ENCODE data around the gene CD55.

The CD55 gene

DNA sequence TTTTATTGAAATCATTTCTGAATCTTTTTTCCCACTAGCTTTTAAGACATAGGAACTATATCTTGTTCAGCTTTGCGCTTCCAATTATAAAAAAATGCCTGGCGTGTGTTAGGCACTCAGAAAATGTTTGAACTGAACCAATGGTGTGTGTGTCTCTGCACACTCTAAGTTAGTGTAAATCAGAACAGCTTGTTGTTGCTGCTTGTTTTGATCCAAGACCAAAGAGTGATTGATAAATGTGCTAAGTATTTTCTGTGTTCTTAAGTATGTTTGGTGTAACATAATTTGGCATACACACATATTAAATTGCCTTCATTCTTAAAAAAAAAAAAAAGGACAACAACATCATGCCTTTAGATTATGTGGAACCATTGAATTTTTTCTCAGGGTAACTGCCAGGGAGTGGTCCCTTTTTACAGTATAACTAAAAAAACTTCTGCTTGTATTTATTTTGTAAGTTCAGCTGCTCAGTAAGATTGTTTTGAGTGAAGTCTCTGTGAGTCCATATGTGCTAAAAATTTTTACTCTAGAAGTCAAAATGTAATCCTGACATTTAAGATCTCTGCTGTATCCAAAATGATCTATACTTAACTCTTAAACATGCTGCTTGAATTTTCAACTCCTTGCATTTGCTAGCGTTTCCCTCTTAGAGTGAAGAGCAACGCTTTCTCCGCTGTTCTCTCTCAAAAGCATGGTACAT is 8.7 kb downstream of the CD55 start:
- Histone ChIP-seq H3K27ac (ENCODE audit: low read depth, low read length) (no peak overlapping the region), H3K79me2 (ENCODE audit: control insufficient read depth, insufficient read depth, low read length, unreplicated experiment) (no peaks in the 10 kb centered on the region), H2AFZ (ENCODE audit: low read length, unreplicated experiment) (no peak overlapping the region), H3K36me3 (ENCODE audit: insufficient read depth, low read length) (peaks cover 10% of the 10 kb centered on the region), H3K4me3 (ENCODE audit: low read depth, low read length) (no peak overlapping the region), H3K27me3 (ENCODE audit: insufficient read depth, low read length) (no peaks in the 10 kb centered on the region), H3K4me1 (ENCODE audit: control insufficient read depth, insufficient read depth, low read length, unreplicated experiment) (no peaks in the 10 kb centered on the region)

DNA sequence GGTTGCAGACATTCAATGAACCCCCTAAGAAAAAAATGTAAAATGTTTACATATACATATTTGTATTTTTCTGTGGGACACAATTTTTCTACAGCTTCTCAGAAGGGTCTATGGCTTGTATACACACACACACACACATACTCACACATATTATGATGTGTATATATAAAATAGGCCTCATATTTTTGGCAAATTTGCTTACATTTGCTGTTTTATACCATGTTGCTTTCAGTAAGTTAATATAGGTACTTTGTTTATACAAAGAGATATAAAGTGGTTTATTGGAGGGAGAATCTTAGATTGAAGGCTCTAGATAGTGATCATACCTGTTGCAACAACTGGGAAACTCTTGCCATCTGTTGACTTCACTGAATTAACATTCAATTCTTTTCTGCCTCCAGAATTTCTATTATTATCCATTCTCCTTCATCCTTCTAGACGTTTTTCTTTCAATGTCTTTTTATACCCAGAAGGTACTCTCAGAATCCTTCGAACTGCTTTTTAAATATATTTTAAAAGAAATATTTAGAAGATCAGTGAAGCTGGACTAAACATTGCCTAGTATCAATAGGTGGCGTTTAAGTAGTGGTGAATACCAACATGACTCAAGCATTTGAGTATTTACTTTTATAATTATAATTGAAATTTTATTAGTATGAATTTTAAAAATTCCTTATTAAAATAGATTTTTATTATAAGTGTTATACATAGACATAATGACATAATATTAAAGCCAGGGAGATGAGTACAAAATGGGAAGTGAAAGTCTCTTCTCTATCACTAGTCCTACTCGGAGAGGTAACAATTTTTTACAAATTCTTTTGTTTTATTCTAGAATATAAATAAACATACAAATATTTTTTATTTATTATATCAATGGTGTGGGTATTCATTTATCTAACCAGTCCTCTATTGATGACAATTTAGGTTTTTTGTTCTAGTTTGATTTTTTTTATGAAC is 10.2 kb downstream of the CD55 start:
- H3K79me2 ChIP-seq (ENCODE audit: control insufficient read depth, insufficient read depth, low read length, unreplicated experiment): no peaks in the 10 kb centered on the region
- no peaks in the 10 kb centered on the region for H3K4me1 ChIP-seq (ENCODE audit: control insufficient read depth, insufficient read depth, low read length, unreplicated experiment)
- H3K27me3 ChIP-seq (ENCODE audit: insufficient read depth, low read length): no peaks in the 10 kb centered on the region
- peaks cover 13% of the 10 kb centered on the region for H3K36me3 ChIP-seq (ENCODE audit: insufficient read depth, low read length)
- H3K27ac ChIP-seq (ENCODE audit: low read depth, low read length): no peak overlapping the region
- no peak overlapping the region for H2AFZ ChIP-seq (ENCODE audit: low read length, unreplicated experiment)
- H3K4me3 ChIP-seq (ENCODE audit: low read depth, low read length): no peak overlapping the region

GRCh38 chr1:207333009-207333600 is 11.6 kb downstream of the CD55 start:
- no peak overlapping the region for H3K27ac ChIP-seq (ENCODE audit: low read depth, low read length)
- peaks cover 19% of the 10 kb centered on the region for H3K36me3 ChIP-seq (ENCODE audit: insufficient read depth, low read length)
- H2AFZ ChIP-seq (ENCODE audit: low read length, unreplicated experiment): no peak overlapping the region
- H3K4me3 ChIP-seq (ENCODE audit: low read depth, low read length): no peak overlapping the region
- H3K79me2 ChIP-seq (ENCODE audit: control insufficient read depth, insufficient read depth, low read length, unreplicated experiment): no peaks in the 10 kb centered on the region
- peaks cover 3% of the 10 kb centered on the region for H3K4me1 ChIP-seq (ENCODE audit: control insufficient read depth, insufficient read depth, low read length, unreplicated experiment)
- H3K27me3 ChIP-seq (ENCODE audit: insufficient read depth, low read length): no peaks in the 10 kb centered on the region

- Histone ChIP-seq H2AFZ (ENCODE audit: low read length, unreplicated experiment) (no peak overlapping the region), H3K4me3 (ENCODE audit: low read depth, low read length) (no peak overlapping the region), H3K36me3 (ENCODE audit: insufficient read depth, low read length) (peaks cover 19% of the 10 kb centered on the region), H3K27me3 (ENCODE audit: insufficient read depth, low read length) (no peaks in the 10 kb centered on the region), H3K4me1 (ENCODE audit: control insufficient read depth, insufficient read depth, low read length, unreplicated experiment) (peaks cover 3% of the 10 kb centered on the region), H3K27ac (ENCODE audit: low read depth, low read length) (no peak overlapping the region), H3K79me2 (ENCODE audit: control insufficient read depth, insufficient read depth, low read length, unreplicated experiment) (no peaks in the 10 kb centered on the region)
Measured at GRCh38 chr1:207333620-207334019, 12.1 kb downstream of the CD55 start.

GRCh38 chr1:207334337-207334736 is 12.9 kb downstream of the CD55 start:
- Histone ChIP-seq H2AFZ (ENCODE audit: low read length, unreplicated experiment) (no peak overlapping the region), H3K36me3 (ENCODE audit: insufficient read depth, low read length) (peaks cover 19% of the 10 kb centered on the region), H3K27ac (ENCODE audit: low read depth, low read length) (no peak overlapping the region), H3K4me3 (ENCODE audit: low read depth, low read length) (no peak overlapping the region), H3K27me3 (ENCODE audit: insufficient read depth, low read length) (no peaks in the 10 kb centered on the region), H3K79me2 (ENCODE audit: control insufficient read depth, insufficient read depth, low read length, unreplicated experiment) (no peaks in the 10 kb centered on the region), H3K4me1 (ENCODE audit: control insufficient read depth, insufficient read depth, low read length, unreplicated experiment) (peaks cover 3% of the 10 kb centered on the region)

DNA sequence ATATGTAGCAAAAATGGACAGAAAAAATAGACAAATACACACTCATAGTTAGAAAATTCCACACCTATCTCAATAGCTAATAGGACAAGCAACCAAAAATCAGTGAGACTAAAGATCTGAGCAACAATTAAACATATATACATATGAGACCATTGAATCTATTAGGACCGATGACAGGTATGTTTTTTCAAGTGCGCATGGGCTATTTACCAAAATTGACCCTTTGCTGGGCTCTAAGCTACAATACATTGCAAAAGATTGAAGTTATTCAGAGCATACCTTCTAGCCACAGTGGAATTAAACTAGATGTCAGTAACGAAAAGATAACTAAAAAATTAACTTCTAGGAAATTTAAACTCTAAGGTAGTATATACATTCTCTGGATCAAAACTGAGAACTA is 13.7 kb downstream of the CD55 start:
- Histone ChIP-seq H3K36me3 (ENCODE audit: insufficient read depth, low read length) (peaks cover 19% of the 10 kb centered on the region), H3K27ac (ENCODE audit: low read depth, low read length) (no peak overlapping the region), H3K4me1 (ENCODE audit: control insufficient read depth, insufficient read depth, low read length, unreplicated experiment) (peaks cover 3% of the 10 kb centered on the region), H3K27me3 (ENCODE audit: insufficient read depth, low read length) (no peaks in the 10 kb centered on the region), H3K4me3 (ENCODE audit: low read depth, low read length) (no peak overlapping the region), H3K79me2 (ENCODE audit: control insufficient read depth, insufficient read depth, low read length, unreplicated experiment) (no peaks in the 10 kb centered on the region), H2AFZ (ENCODE audit: low read length, unreplicated experiment) (no peak overlapping the region)

GRCh38 chr1:207335695-207336363 is 14.4 kb downstream of the CD55 start:
- Histone ChIP-seq H3K4me3 (ENCODE audit: low read depth, low read length) (no peak overlapping the region), H3K4me1 (ENCODE audit: control insufficient read depth, insufficient read depth, low read length, unreplicated experiment) (peaks cover 3% of the 10 kb centered on the region), H3K27me3 (ENCODE audit: insufficient read depth, low read length) (no peaks in the 10 kb centered on the region), H2AFZ (ENCODE audit: low read length, unreplicated experiment) (no peak overlapping the region), H3K27ac (ENCODE audit: low read depth, low read length) (no peak overlapping the region), H3K36me3 (ENCODE audit: insufficient read depth, low read length) (peaks cover 19% of the 10 kb centered on the region), H3K79me2 (ENCODE audit: control insufficient read depth, insufficient read depth, low read length, unreplicated experiment) (no peaks in the 10 kb centered on the region)

- H3K4me3 ChIP-seq (ENCODE audit: low read depth, low read length): no peak overlapping the region
- no peak overlapping the region for H2AFZ ChIP-seq (ENCODE audit: low read length, unreplicated experiment)
- H3K27ac ChIP-seq (ENCODE audit: low read depth, low read length): no peak overlapping the region
- peaks cover 3% of the 10 kb centered on the region for H3K4me1 ChIP-seq (ENCODE audit: control insufficient read depth, insufficient read depth, low read length, unreplicated experiment)
- no peaks in the 10 kb centered on the region for H3K79me2 ChIP-seq (ENCODE audit: control insufficient read depth, insufficient read depth, low read length, unreplicated experiment)
- H3K36me3 ChIP-seq (ENCODE audit: insufficient read depth, low read length): peaks cover 19% of the 10 kb centered on the region
- H3K27me3 ChIP-seq (ENCODE audit: insufficient read depth, low read length): no peaks in the 10 kb centered on the region
Measured at GRCh38 chr1:207336559-207337467, 15.3 kb downstream of the CD55 start.

GRCh38 chr1:207342332-207342731 is 20.9 kb downstream of the CD55 start:
- Histone ChIP-seq H3K4me1 (ENCODE audit: control insufficient read depth, insufficient read depth, low read length, unreplicated experiment) (no peaks in the 10 kb centered on the region), H3K36me3 (ENCODE audit: insufficient read depth, low read length) (0 out of 2 replicates have a peak, but pooled peaks cover under 1% of the 10 kb centered on the region), H3K4me3 (ENCODE audit: low read depth, low read length) (no peak overlapping the region), H3K27ac (ENCODE audit: low read depth, low read length) (no peak overlapping the region), H3K79me2 (ENCODE audit: control insufficient read depth, insufficient read depth, low read length, unreplicated experiment) (no peaks in the 10 kb centered on the region), H2AFZ (ENCODE audit: low read length, unreplicated experiment) (no peak overlapping the region), H3K27me3 (ENCODE audit: insufficient read depth, low read length) (no peaks in the 10 kb centered on the region)

All from ACC112 (cell line).